ENCODE data around the gene REX1BD.

REX1BD gene

GRCh38 chr19:18603255-18603957 is 14.8 kb downstream of the REX1BD start:
- DNase-seq (ENCODE audit: low read depth in 3 of 3): no peak

DNA sequence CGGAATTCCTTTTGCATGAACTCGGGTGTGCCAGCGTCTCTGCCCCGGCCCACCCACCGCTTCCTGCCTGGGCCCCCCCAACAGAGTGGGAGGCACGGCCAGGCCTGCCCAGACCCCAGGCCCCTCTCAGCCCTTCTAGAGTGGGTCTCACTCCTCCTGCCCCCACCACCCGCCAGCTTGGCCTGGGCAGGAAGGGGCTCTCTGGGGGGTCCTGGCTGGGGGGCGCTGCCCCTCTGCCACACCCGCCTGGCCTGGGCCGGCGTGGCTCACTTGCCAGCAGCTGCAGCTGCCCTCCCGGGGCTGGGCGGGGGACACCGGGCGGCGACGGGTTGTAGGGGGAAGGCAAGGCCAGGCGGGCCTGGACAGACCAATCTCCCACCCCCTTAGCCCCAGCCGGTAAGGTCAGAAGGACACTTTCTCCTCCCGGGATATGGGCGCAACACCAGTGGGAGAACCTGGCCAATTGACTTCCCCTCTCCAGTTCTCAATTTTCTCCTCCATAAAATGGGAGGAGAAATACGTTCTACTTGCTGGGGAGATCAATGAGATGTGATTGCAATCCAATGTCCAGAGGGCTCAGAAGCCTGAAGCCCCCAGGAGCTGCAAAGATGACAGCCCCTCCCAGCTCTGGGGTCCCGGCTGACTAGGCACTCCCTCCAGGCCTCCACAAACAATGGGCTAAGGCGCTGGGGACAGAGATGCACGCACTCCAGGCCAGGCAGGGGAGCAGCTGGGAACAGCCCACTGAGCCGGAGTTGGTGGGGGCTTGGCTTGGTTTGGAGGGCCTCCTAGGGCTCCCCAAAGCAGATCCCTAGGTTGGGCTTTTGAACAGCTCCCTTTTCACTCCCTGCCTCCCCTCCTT is 15.6 kb downstream of the REX1BD start:
- DNase-seq (ENCODE audit: low read depth in 3 of 3): no peak

DNA sequence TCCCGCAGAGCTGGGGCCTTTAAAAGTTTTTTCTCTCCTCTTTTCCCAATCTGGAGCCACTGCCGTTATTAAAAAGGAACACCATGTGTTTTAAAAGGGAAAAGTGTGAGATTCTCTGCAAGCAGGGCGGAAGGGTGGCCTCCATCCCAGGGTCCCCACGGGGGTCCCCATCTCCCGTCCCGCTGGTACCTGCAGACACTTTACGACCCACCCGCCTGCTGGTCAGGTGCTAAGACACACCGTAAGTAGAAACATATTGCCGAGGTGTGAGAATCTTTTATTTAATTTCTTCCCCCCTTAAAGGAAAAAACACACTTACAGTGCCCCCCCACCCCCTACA is 16.2 kb downstream of the REX1BD start:
- no peak for DNase-seq (ENCODE audit: low read depth in 3 of 3)

- DNase-seq (ENCODE audit: low read depth in 3 of 3): no peak
Measured at GRCh38 chr19:18605196-18605545, 16.6 kb downstream of the REX1BD start.

GRCh38 chr19:18605546-18606280 is 17.1 kb downstream of the REX1BD start:
- no peak for DNase-seq (ENCODE audit: low read depth in 3 of 3)

- no peak for DNase-seq (ENCODE audit: low read depth in 3 of 3)
Measured at GRCh38 chr19:18606281-18607225, 18.0 kb downstream of the REX1BD start, which contains the start of gene CRLF1. TSS of gene CRLF1 (minus strand) at chr19:18606799. CDS start at chr19:18606656, 143 bp downstream.

DNA sequence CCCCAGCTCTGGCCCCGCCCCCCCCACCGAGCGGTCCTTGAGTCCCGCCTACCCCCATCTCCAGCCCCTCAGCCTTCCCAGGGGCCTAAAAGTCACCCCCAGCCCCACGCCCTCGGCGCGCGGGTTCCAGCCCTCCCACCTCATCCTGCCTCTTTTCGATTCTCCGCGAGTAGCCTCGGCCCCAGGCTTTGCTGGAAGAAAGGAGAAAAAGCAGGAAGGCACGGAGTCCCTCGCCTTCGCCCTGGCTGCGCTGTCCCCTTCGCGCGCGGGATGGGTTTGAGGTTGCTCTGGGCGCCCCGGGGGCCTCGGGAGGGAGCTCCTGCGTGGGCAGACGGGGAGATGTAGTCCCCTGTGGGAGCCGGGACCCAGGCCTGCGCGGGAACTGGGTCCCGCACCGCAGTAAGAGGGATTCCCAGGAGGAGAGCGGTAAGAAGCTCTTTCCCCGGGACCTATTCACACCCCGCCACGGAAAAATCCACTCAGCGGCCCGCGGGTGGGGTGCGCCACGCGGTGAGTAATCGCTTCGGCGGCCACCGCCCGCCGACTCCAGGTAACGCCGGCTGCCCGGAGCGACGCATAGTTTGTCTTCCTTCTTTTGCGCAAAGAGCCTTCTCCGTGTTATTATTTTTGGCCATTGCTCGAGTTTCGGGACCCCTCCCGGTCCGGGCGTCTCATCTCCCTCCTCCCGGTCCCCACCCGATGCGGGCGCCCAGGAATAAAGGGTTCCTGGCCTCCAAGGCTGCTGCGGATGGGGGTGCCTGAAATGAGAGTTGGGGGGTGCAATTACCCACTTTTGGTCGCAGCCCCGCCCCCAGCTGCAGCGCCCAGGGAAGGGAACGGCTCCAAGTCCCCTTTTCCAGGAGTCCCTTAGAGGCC is 18.9 kb downstream of the REX1BD start:
- DNase-seq (ENCODE audit: low read depth in 3 of 3): no peak

- no peak for DNase-seq (ENCODE audit: low read depth in 3 of 3)
Measured at GRCh38 chr19:18608102-18608804, 19.7 kb downstream of the REX1BD start.

- no peak for DNase-seq (ENCODE audit: low read depth in 3 of 3)
Measured at GRCh38 chr19:18608805-18609716, 20.5 kb downstream of the REX1BD start.

DNA sequence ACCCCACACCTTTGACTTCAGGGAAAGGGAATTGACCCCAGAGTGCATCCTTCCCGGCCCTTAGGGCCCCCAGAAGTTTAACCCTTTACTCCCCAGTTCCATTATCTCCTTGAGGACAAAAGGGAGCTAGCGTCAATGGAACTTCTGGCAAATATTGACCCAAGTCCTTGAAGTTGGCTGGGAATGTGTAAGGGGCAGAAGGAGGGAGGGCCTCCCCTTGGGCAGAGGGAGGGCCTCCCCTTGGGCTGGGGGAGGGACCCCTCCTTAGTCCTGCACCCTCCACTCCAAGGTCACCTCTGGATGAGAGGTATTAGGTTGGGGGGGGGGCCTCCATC is 21.1 kb downstream of the REX1BD start:
- DNase-seq (ENCODE audit: low read depth in 3 of 3): no peak

GRCh38 chr19:18610245-18610555 is 21.6 kb downstream of the REX1BD start:
- DNase-seq (ENCODE audit: low read depth in 3 of 3): no peak

GRCh38 chr19:18610556-18611326 is 22.1 kb downstream of the REX1BD start:
- no peak for DNase-seq (ENCODE audit: low read depth in 3 of 3)

DNA sequence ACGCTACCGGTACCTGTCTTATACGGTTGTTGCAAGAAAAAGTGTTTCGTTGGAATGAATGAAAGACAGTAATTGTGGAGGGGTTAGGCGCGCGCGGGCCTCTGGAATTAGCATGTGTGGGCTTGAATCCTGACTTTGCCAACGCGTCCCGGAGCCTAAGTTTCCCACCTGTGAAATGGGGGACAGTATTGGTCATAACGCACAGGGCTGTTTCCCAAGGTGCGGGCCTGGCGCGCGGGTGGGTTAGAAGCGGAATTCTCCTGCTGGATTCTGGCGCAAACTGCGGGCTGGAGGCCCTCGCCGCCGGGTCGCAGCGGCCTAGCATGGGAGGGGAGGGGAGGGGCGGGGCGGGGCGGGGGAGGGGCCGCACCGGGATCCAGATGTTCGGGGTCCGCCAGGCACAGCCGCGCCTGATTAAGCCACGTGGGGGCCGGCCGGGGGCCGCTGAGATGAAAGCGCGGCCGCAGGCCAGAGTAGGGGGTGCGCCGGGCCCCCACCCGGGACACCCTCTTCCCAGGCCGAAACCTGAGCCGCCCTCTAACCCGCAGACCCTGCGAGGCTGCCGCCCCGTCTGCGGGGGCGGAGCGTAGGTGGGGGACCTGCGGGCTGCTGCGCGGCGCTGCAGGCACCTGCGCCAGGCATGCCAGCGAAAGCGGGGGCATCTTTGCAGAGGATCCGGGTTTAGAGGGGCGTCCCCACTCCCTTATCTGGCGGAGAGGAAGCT is 22.9 kb downstream of the REX1BD start:
- no peak for DNase-seq (ENCODE audit: low read depth in 3 of 3)

GRCh38 chr19:18612051-18612771 is 23.6 kb downstream of the REX1BD start:
- DNase-seq (ENCODE audit: low read depth in 3 of 3): no peak

GRCh38 chr19:18612772-18613588 is 24.4 kb downstream of the REX1BD start, which contains the start of gene TMEM59L:
TSS of gene TMEM59L (plus strand) at chr19:18612870. CDS start at chr19:18612959, 89 bp downstream.
- DNase-seq (ENCODE audit: low read depth in 3 of 3): no peak

Data from stimulated activated CD4-positive, alpha-beta T cell treated with anti-CD3 and anti-CD28 coated beads, TNF-alpha, amount 100 ng/mL, for 24 hours (primary cell).